H1 (cell line): ENCODE results near the gene TRIM29. TPM values are rescaled to one million over a fixed set of nuclear protein-coding genes. Genes with fewer than 3 reads are reported as not detected.

Experiments
- MAX ChIP-seq: IDR thresholded peaks from 2 replicates; pipeline ENCODE4 v1.6.1; 2012; ENCODE audit warnings: inconsistent platforms
- POU5F1 ChIP-seq: IDR thresholded peaks from 2 replicates; pipeline ENCODE4 v1.6.1; 2011; ENCODE audit warnings: low read depth, mild to moderate bottlenecking, low read length, moderate library complexity
- RBBP5 ChIP-seq: IDR thresholded peaks from 2 replicates; pipeline ENCODE4 v1.7.1; 2012; ENCODE audit warnings: low read depth, mild to moderate bottlenecking, inconsistent platforms, low read length, moderate library complexity, borderline replicate concordance
- TAF1 ChIP-seq: IDR thresholded peaks from 2 replicates; pipeline ENCODE4 v1.6.1; 2011; ENCODE audit warnings: mild to moderate bottlenecking, low read depth, low read length
- polyA plus RNA-seq, 7 experiments: library from polyadenylated mRNA; depleted of rRNA in 3 of 7; stranded (reverse) in 5 of 7; unstranded in 2 of 7; fragments of >200 nt in 5 of 7; fragments of 200-250 nt in 2 of 7; gene quantifications; 1 replicate in 5 of 7; 2 replicates in 1 of 7; 4 replicates in 1 of 7; pipeline versions ENCODE4 v1.2.1 to v1.2.3, GENCODE V29; 2011 to 2013; ENCODE audit warnings: missing spikeins in 2 of 7, mixed read lengths in 2 of 7
- total RNA-seq: library from RNA; stranded (reverse); fragmentation: NEBNext Ultra II Directional; extraction: Animal tissue kit (Norgen Biotek cat#: 25700); gene quantifications from 2 replicates; pipeline ENCODE4 v1.2.1, GENCODE V29; 2021
- TF ChIP-seq, protein P1 (sequence below), 3 experiments: IDR thresholded peaks; 1 replicate in 2 of 3; 2 replicates in 1 of 3; pipeline versions ENCODE4 v1.5.1 to v1.6.1; 2011; ENCODE audit warnings: low read length in 3 of 3, mild to moderate bottlenecking in 3 of 3, inconsistent platforms in 2 of 3, low read depth in 1 of 3, moderate library complexity in 1 of 3; ENCODE audit not compliant: insufficient read depth in 1 of 3; ENCODE audit errors: control extremely low read depth in 1 of 3

Gene TRIM29
- total and polyA plus RNA-seq, 2 of the 8 experiments (the other 6 are each of a cell fraction or from before 2014, with no cell fraction given) = 0.17 to 0.43 TPM

DNA sequence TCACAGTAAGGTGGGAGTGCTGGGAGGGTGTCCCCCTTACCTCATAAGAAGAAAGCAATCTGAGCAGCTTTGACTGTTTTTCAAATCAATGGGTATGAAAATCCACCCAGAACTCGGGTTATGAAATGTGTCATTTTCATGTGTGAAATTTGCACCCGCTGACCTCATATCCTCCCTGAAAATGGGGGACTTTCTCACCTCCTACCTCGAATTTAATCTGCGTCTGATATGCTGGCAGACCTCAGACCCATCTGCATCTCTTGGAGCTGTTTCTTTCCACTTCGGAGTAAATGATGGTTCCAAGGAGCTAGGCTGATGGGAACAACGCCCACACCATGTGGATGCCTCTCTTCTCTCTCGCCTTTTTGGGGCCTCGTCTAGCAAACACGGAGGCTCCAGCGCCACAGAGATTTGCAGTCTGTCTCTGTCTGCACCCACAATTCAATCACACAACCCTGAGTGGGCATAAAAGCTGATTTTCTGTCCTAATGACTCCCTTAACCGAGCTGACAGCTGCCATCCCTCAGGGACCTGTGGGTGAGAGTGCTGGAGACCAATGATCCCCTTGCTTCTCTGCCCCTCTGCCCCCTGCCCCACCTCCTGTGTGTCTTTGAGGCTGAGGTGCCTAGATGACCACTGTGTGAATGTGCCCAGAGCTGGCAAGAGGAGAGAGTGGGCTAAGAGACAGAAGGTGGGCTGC, 71.0 kb downstream of the TRIM29 start (continued):
- no peak for TF ChIP-seq TAF1
- TF ChIP-seq POU5F1 = no peak
- no peak for TF ChIP-seq MAX
- TF ChIP-seq, protein P1, sequence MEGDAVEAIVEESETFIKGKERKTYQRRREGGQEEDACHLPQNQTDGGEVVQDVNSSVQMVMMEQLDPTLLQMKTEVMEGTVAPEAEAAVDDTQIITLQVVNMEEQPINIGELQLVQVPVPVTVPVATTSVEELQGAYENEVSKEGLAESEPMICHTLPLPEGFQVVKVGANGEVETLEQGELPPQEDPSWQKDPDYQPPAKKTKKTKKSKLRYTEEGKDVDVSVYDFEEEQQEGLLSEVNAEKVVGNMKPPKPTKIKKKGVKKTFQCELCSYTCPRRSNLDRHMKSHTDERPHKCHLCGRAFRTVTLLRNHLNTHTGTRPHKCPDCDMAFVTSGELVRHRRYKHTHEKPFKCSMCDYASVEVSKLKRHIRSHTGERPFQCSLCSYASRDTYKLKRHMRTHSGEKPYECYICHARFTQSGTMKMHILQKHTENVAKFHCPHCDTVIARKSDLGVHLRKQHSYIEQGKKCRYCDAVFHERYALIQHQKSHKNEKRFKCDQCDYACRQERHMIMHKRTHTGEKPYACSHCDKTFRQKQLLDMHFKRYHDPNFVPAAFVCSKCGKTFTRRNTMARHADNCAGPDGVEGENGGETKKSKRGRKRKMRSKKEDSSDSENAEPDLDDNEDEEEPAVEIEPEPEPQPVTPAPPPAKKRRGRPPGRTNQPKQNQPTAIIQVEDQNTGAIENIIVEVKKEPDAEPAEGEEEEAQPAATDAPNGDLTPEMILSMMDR (IDR thresholded peaks at IDR 0.05; ENCODE audit: control extremely low read depth in 1 of 3, insufficient read depth in 1 of 3, low read depth in 1 of 3, low read length in 3 of 3) = no peak
- no peak for TF ChIP-seq RBBP5
- TF ChIP-seq, all 59 proteins: peak for 0
